SK-N-MC (cell line): Measurements from ENCODE around the gene AFAP1.

ENCODE experiments used
- EZH2 ChIP-seq: fragments of 200-600 bp; sonication (generic); IDR thresholded peaks from one replicate; pipeline ENCODE4 v1.6.1; 2017; ENCODE audit warnings: antibody characterized with exemption
- FOXP2 ChIP-seq: optimal IDR thresholded peaks from 2 replicates; pipeline ENCODE3; 2011; ENCODE audit warnings: mild to moderate bottlenecking, moderate library complexity; ENCODE audit not compliant: insufficient read depth; ENCODE audit errors: extremely low read length, control extremely low read depth
- POLR2AphosphoS5 ChIP-seq: IDR thresholded peaks from 2 replicates; pipeline ENCODE4 v1.6.1; 2012; ENCODE audit warnings: mild to moderate bottlenecking, low read depth, low read length, borderline replicate concordance

DNA sequence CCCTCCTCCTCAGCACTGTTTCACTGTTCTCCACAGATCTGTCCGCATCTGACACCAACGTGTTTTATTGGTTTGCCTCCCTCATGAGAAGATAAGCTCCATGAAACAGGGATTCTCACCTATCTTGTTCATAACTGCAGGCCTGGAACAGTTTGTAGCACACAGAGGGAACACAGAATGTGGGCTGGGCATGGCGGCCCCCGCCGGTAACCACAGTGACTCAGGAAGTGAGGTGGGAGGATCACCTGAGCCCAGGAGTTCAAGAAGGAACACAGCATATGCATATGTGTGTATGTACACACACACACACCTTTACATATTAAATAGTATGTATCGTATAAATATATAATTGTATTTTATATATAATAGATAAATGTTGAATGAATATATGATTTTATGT is 168.6 kb downstream of the AFAP1 start:
- TF ChIP-seq POLR2AphosphoS5 (no peak), EZH2 (no peak), FOXP2 (no peak)
